Measurements from ENCODE around the gene CRAT. TPM values are rescaled to one million over a fixed set of nuclear protein-coding genes. Genes with fewer than 3 reads are reported as not detected.

The CRAT gene
- total RNA-seq, 1 donor from 2014 or later = 110 TPM

DNA sequence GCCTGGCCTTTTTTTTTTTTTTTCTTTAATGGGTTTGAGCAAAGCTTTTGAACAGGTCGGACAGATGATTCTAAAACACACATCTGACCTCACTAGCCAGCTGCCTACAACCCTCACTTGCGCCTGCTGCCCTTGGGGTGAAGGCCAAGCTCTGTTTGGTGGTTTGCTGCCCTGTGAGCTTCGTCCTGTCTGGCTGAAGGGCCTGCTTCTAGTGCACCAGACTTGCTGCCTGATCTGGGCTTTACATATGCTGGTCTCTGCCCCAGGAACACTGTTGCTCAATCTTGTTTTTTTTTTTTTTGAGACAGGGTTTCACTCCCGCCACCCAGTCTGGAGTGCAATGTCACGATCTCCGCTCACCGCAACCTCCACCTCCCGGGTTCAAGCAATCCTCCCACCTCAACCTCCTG is 46.1 kb downstream of the CRAT start:
- Histone ChIP-seq H3K36me3 (peaks cover 63 to 80% of the 10 kb centered on the region in 2 donors), H3K27me3 (no peaks in the 10 kb centered on the region), H3K27ac (no peak overlapping the region), H3K4me1 (no peaks in the 10 kb centered on the region), H3K4me3 (no peak overlapping the region), H3K9me3 (no peaks in the 10 kb centered on the region)
- intact Hi-C loops (cut with DNase I) = no loop called here
- DNase-seq (ENCODE audit: low spot score in 2 of 2) = no peak
- TF ChIP-seq, protein P1, sequence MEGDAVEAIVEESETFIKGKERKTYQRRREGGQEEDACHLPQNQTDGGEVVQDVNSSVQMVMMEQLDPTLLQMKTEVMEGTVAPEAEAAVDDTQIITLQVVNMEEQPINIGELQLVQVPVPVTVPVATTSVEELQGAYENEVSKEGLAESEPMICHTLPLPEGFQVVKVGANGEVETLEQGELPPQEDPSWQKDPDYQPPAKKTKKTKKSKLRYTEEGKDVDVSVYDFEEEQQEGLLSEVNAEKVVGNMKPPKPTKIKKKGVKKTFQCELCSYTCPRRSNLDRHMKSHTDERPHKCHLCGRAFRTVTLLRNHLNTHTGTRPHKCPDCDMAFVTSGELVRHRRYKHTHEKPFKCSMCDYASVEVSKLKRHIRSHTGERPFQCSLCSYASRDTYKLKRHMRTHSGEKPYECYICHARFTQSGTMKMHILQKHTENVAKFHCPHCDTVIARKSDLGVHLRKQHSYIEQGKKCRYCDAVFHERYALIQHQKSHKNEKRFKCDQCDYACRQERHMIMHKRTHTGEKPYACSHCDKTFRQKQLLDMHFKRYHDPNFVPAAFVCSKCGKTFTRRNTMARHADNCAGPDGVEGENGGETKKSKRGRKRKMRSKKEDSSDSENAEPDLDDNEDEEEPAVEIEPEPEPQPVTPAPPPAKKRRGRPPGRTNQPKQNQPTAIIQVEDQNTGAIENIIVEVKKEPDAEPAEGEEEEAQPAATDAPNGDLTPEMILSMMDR (IDR thresholded peaks at IDR 0.05) = no peak

- intact Hi-C loops (cut with DNase I) = no loop called here
- Histone ChIP-seq H3K27me3 (no peaks in the 10 kb centered on the region), H3K36me3 (peaks cover 60 to 72% of the 10 kb centered on the region in 2 donors), H3K27ac (no peak overlapping the region), H3K4me3 (no peak overlapping the region), H3K4me1 (no peaks in the 10 kb centered on the region), H3K9me3 (no peaks in the 10 kb centered on the region)
- DNase-seq (ENCODE audit: low spot score in 2 of 2) = no peak
- TF ChIP-seq, protein P1 (IDR thresholded peaks at IDR 0.05) = no peak
These were observed 47.5 kb downstream of the CRAT start for GRCh38 chr9:129063061-129063460.

DNA sequence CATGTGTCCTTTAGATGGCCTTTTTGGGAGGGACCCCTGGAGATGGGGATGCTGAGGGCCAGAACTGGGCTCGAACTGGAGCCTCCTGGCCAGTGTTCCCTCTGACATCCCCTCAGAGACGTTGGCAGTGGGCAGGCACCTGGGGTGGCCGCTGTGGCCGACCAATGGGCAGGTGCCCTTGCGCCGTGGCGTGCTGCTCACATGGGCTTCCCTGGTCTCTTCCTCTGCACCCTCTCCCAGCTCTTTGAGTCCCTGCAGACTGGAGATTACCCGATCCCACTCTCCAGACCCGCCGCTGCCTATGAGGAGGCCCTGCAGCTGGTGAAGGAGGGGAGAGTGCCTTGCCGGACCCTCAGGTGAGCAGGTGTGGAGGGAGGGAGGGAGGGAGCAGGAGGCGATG is 49.6 kb downstream of the CRAT start:
- TF ChIP-seq, protein P1 (IDR thresholded peaks at IDR 0.05) = no peak
- Histone ChIP-seq H3K9me3 (no peaks in the 10 kb centered on the region), H3K27ac (no peak overlapping the region), H3K36me3 (peaks cover 53 to 67% of the 10 kb centered on the region in 2 donors), H3K4me1 (no peaks in the 10 kb centered on the region), H3K27me3 (no peaks in the 10 kb centered on the region), H3K4me3 (no peak overlapping the region)
- intact Hi-C loops (cut with DNase I) = no loop called here
- no peak for DNase-seq (ENCODE audit: low spot score in 2 of 2)

DNA sequence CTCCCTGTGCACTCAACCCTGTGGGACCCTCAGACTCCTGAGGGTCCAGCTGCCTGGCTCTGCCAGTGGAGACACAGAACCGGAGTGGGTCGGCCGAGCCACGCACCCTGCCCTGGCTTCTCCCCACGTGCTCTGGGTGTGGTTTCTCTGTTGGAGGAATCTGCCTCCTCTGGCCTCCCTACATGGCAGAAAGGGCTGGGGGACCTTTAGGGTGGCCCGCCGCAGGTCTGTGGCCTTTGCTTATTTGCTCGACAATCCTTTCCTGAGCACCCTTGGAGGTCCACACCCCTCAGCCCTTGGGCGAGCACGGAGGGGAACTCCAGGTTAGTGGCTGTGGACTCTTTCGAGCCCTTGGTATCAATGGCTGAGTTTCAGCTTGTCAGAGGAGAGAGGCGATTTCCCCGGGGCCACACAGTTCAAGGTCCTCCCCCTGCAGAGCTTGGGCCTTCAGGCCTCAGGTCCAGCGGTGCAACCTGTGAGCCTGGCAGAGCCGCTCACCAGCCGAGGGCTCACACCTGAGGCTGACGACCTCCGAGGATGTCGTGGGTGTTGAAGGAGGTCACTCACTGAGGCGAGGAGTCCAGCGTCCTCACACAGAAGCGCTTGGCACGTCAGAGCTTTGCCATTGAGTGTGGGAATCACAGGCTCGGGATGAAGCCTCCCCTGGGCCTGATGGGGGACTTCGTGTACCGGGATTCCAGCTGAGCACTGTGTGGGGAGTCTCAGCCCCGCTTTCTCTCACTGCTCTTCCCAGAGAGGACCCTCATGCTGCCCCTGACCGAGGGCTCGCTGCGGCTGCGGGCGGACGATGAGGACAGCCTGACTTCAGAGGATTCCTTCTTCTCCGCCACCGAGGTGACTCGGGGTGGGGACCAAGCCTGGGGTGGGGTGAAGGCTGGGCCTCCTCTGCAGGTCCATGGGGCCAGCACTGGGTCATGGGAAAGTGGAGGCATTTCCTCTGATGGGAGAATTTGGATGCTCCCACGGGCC is 50.5 kb downstream of the CRAT start:
- intact Hi-C loops (cut with DNase I) = no loop called here
- no peaks in the 10 kb centered on the region for H3K4me1 ChIP-seq
- TF ChIP-seq, protein P1 (IDR thresholded peaks at IDR 0.05) = no peak
- H3K27me3 ChIP-seq = no peaks in the 10 kb centered on the region
- H3K36me3 ChIP-seq = peaks cover 46 to 60% of the 10 kb centered on the region in 2 donors
- no peaks in the 10 kb centered on the region for H3K9me3 ChIP-seq
- no peak overlapping the region for H3K27ac ChIP-seq
- no peak overlapping the region for H3K4me3 ChIP-seq
- DNase-seq (ENCODE audit: low spot score in 2 of 2) = no peak

DNA sequence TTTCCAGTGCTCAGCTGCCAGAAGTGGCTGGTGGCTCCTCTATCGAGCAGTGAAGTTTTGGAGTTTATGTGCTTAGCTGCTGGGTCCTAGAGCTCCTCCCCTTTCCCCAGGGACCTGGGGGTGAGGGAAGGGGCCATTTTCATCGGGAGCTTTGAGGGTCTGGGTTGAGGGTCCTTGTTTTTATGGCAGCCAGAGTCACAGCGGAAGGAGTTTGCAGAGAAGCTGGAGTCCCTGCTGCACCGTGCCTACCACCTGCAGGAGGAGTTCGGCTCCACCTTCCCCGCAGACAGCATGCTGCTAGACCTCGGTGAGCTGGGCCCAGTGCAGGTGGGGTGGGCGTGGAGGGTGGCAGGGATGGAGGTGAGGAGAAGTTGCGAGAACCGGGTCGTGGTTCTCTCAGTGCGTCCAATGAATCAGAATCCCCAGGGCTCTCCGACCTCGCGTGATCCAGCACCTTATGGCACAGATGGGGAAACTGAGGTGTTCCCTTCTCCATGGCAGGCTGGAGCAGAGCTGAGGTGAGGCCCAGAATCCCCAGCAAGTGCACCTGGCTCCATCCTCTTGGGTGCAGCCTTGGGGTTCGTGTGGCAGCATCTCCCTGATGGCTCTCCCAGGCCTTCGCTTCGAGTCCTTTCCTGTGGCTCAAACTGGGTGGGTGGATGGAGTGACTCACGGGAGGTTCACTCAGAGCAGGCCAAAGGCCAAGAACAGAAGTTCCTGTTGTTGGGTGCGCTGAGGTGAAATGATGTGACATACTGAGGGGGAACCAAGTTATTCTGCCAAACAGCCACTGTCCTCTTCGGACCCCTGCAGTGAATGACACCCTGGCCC is 51.4 kb downstream of the CRAT start:
- H3K4me1 ChIP-seq = no peaks in the 10 kb centered on the region
- no peak for DNase-seq (ENCODE audit: low spot score in 2 of 2)
- no peaks in the 10 kb centered on the region for H3K27me3 ChIP-seq
- intact Hi-C loops (cut with DNase I) = no loop called here
- H3K36me3 ChIP-seq = peaks cover 45 to 55% of the 10 kb centered on the region in 2 donors
- no peaks in the 10 kb centered on the region for H3K9me3 ChIP-seq
- H3K27ac ChIP-seq = no peak overlapping the region
- no peak overlapping the region for H3K4me3 ChIP-seq
- TF ChIP-seq, protein P1 (IDR thresholded peaks at IDR 0.05) = no peak

All from ascending aorta (tissue), 2 donors.